H1 (cell line): Measurements from ENCODE around the gene VAMP4. TPM values are rescaled to one million over a fixed set of nuclear protein-coding genes. Genes with fewer than 3 reads are reported as not detected.

Experiments
- ATF3 ChIP-seq: IDR thresholded peaks from 2 replicates; pipeline ENCODE4 v1.6.1; 2011; ENCODE audit warnings: low read depth, mild to moderate bottlenecking, low read length; ENCODE audit not compliant: insufficient read depth
- CBX5 ChIP-seq: fragments of 300-800, 300-1000 bp; sonication (generic); IDR thresholded peaks from 2 replicates; pipeline ENCODE4 v1.7.1; 2016; ENCODE audit warnings: antibody characterized with exemption, low read length, low read depth
- CTCF ChIP-seq, 3 experiments: IDR thresholded peaks; 1 replicate in 2 of 3; 2 replicates in 1 of 3; pipeline versions ENCODE4 v1.5.1 to v1.6.1; 2011; ENCODE audit warnings: low read length in 3 of 3, mild to moderate bottlenecking in 3 of 3, inconsistent platforms in 2 of 3, low read depth in 1 of 3, moderate library complexity in 1 of 3; ENCODE audit not compliant: insufficient read depth in 1 of 3; ENCODE audit errors: control extremely low read depth in 1 of 3
- E2F6 ChIP-seq: IDR thresholded peaks from 2 replicates; pipeline ENCODE4 v1.6.1; 2012; ENCODE audit warnings: inconsistent platforms
- EGR1 ChIP-seq: IDR thresholded peaks from 2 replicates; pipeline ENCODE4 v1.6.1; 2011; ENCODE audit warnings: low read depth, low read length, borderline replicate concordance
- EP300 ChIP-seq, 2 experiments: IDR thresholded peaks; 1 replicate in 1 of 2; 2 replicates in 1 of 2; pipeline ENCODE4 v1.6.1; 2011 to 2012; ENCODE audit warnings: low read depth in 2 of 2, low read length in 2 of 2, mild to moderate bottlenecking in 2 of 2, borderline replicate concordance in 1 of 2, inconsistent platforms in 1 of 2, moderate library complexity in 1 of 2
- FOSL1 ChIP-seq: IDR thresholded peaks from 2 replicates; pipeline ENCODE4 v1.6.1; 2011; ENCODE audit warnings: mild to moderate bottlenecking, low read depth, low read length, moderate library complexity; ENCODE audit not compliant: insufficient read depth
- GTF2F1 ChIP-seq: IDR thresholded peaks from 2 replicates; pipeline ENCODE4 v1.6.1; 2012; ENCODE audit warnings: low read depth, low read length, improper control_type of control experiment, borderline replicate concordance
- HDAC2 ChIP-seq, 2 experiments: fragments of 300-600 bp in 1 of 2; sonication (generic) in 1 of 2; IDR thresholded peaks; 2 replicates each; pipeline ENCODE4 v1.6.1; 2011 to 2012; ENCODE audit warnings: low read depth in 2 of 2, low read length in 2 of 2, mild to moderate bottlenecking in 2 of 2, moderate library complexity in 2 of 2, borderline replicate concordance in 1 of 2, inconsistent platforms in 1 of 2
- HDAC6 ChIP-seq: IDR thresholded peaks from one replicate; pipeline ENCODE4 v1.7.1; 2012; ENCODE audit warnings: low read depth, mild to moderate bottlenecking, inconsistent platforms, low read length, moderate library complexity
- KDM4A ChIP-seq: IDR thresholded peaks from one replicate; pipeline ENCODE4 v1.7.1; 2012; ENCODE audit warnings: low read depth, mild to moderate bottlenecking, moderate library complexity, low read length, inconsistent platforms; ENCODE audit not compliant: severe bottlenecking
- POLR2A ChIP-seq, 2 experiments: IDR thresholded peaks; 1 replicate in 1 of 2; 2 replicates in 1 of 2; pipeline ENCODE4 v1.6.1; 2011; ENCODE audit warnings: low read depth in 2 of 2, low read length in 2 of 2, mild to moderate bottlenecking in 2 of 2; ENCODE audit errors: control extremely low read depth in 1 of 2
- POU5F1 ChIP-seq: IDR thresholded peaks from 2 replicates; pipeline ENCODE4 v1.6.1; 2011; ENCODE audit warnings: low read depth, mild to moderate bottlenecking, low read length, moderate library complexity
- RAD21 ChIP-seq, 2 experiments: IDR thresholded peaks in 1 of 2; conservative IDR thresholded peaks in 1 of 2; 2 replicates each; pipeline ENCODE4 v1.6.1; 2011; ENCODE audit warnings: low read depth in 2 of 2, low read length in 2 of 2, improper control_type of control experiment in 1 of 2, inconsistent platforms in 1 of 2, mild to moderate bottlenecking in 1 of 2, moderate library complexity in 1 of 2
- RBBP5 ChIP-seq: IDR thresholded peaks from 2 replicates; pipeline ENCODE4 v1.7.1; 2012; ENCODE audit warnings: low read depth, mild to moderate bottlenecking, inconsistent platforms, low read length, moderate library complexity, borderline replicate concordance
- SIX5 ChIP-seq: IDR thresholded peaks from 2 replicates; pipeline ENCODE4 v1.6.1; 2011; ENCODE audit warnings: mild to moderate bottlenecking, low read depth, low read length
- TAF1 ChIP-seq: IDR thresholded peaks from 2 replicates; pipeline ENCODE4 v1.6.1; 2011; ENCODE audit warnings: mild to moderate bottlenecking, low read depth, low read length
- TBP ChIP-seq: IDR thresholded peaks from 2 replicates; pipeline ENCODE4 v1.6.1; 2011; ENCODE audit warnings: low read depth, low read length, improper control_type of control experiment
- TCF12 ChIP-seq: IDR thresholded peaks from 2 replicates; pipeline ENCODE4 v1.6.1; 2011; ENCODE audit warnings: low read depth, mild to moderate bottlenecking, low read length
- polyA plus RNA-seq, 7 experiments: library from polyadenylated mRNA; depleted of rRNA in 3 of 7; stranded (reverse) in 5 of 7; unstranded in 2 of 7; fragments of >200 nt in 5 of 7; fragments of 200-250 nt in 2 of 7; gene quantifications; 1 replicate in 5 of 7; 2 replicates in 1 of 7; 4 replicates in 1 of 7; pipeline versions ENCODE4 v1.2.1 to v1.2.3, GENCODE V29; 2011 to 2013; ENCODE audit warnings: missing spikeins in 2 of 7, mixed read lengths in 2 of 7
- total RNA-seq: library from RNA; stranded (reverse); fragmentation: NEBNext Ultra II Directional; extraction: Animal tissue kit (Norgen Biotek cat#: 25700); gene quantifications from 2 replicates; pipeline ENCODE4 v1.2.1, GENCODE V29; 2021

The VAMP4 gene
- total and polyA plus RNA-seq, 2 of the 8 experiments (the other 6 are each of a cell fraction or from before 2014, with no cell fraction given), result 1.6 to 13.9 TPM

- TF ChIP-seq E2F6, result no peak
- peak in 1 of 3 experiments; percentile 14; a peak in 1 of 4 replicates for TF ChIP-seq CTCF (IDR thresholded peaks at IDR 0.05; ENCODE audit: control extremely low read depth in 1 of 3, insufficient read depth in 1 of 3, low read depth in 1 of 3, low read length in 3 of 3)
- no peak for TF ChIP-seq EGR1
- TF ChIP-seq TAF1, result no peak
- no peak for TF ChIP-seq ATF3
- no peak for TF ChIP-seq GTF2F1
- TF ChIP-seq POU5F1, result no peak
- TF ChIP-seq RAD21 (IDR thresholded peaks at IDR 0.05 in 1 of 2, conservative IDR thresholded peaks at IDR 0.05 in 1 of 2; ENCODE audit: low read depth in 2 of 2, low read length in 2 of 2), result peak; percentile 34 to 36
- TF ChIP-seq TBP, result no peak
- TF ChIP-seq FOSL1, result no peak
- no peak for TF ChIP-seq SIX5
- peak; percentile 64 for TF ChIP-seq KDM4A
- no peak for TF ChIP-seq HDAC6
- TF ChIP-seq POLR2A (IDR thresholded peaks at IDR 0.05; ENCODE audit: control extremely low read depth in 1 of 2, low read depth in 2 of 2, low read length in 2 of 2), result no peak
- TF ChIP-seq RBBP5, result no peak
- TF ChIP-seq TCF12, result no peak
- TF ChIP-seq CBX5, result no peak
- TF ChIP-seq EP300 (IDR thresholded peaks at IDR 0.05; ENCODE audit: borderline replicate concordance in 1 of 2, low read depth in 2 of 2, low read length in 2 of 2), result no peak
- TF ChIP-seq HDAC2 (IDR thresholded peaks at IDR 0.05; ENCODE audit: borderline replicate concordance in 1 of 2, low read depth in 2 of 2, low read length in 2 of 2), result 0 out of 4 replicates have a peak, but pooled peaks of 1 of the 2 experiments have one; percentile 28
Measured at GRCh38 chr1:171740987-171741871, 636 bp downstream of the VAMP4 start (continued).
